PFSK-1 (cell line): ENCODE measurements around the gene DUSP28.

ENCODE experiments used
- FOXP2 ChIP-seq: optimal IDR thresholded peaks from 2 replicates; pipeline ENCODE3; 2011; ENCODE audit warnings: borderline replicate concordance, control low read depth, inconsistent platforms; ENCODE audit not compliant: insufficient read depth; ENCODE audit errors: extremely low read length, extremely low read depth
- POLR2AphosphoS5 ChIP-seq: IDR thresholded peaks from 2 replicates; pipeline ENCODE4 v1.6.1; 2012; ENCODE audit warnings: low read depth, mild to moderate bottlenecking, control low read depth, low read length, moderate library complexity
- TAF1 ChIP-seq: IDR thresholded peaks from 2 replicates; pipeline ENCODE4 v1.6.1; 2012; ENCODE audit warnings: low read length, control low read depth, borderline replicate concordance; ENCODE audit not compliant: insufficient read depth
- TF ChIP-seq, protein P1 (sequence below), 2 experiments: IDR thresholded peaks; 2 replicates each; pipeline versions ENCODE4 v1.6.1 to v1.8.0; 2011 to 2012; ENCODE audit warnings: low read depth in 2 of 2, low read length in 2 of 2, control low read depth in 1 of 2, inconsistent platforms in 1 of 2, mild to moderate bottlenecking in 1 of 2, moderate library complexity in 1 of 2; ENCODE audit not compliant: insufficient read depth in 1 of 2

DNA sequence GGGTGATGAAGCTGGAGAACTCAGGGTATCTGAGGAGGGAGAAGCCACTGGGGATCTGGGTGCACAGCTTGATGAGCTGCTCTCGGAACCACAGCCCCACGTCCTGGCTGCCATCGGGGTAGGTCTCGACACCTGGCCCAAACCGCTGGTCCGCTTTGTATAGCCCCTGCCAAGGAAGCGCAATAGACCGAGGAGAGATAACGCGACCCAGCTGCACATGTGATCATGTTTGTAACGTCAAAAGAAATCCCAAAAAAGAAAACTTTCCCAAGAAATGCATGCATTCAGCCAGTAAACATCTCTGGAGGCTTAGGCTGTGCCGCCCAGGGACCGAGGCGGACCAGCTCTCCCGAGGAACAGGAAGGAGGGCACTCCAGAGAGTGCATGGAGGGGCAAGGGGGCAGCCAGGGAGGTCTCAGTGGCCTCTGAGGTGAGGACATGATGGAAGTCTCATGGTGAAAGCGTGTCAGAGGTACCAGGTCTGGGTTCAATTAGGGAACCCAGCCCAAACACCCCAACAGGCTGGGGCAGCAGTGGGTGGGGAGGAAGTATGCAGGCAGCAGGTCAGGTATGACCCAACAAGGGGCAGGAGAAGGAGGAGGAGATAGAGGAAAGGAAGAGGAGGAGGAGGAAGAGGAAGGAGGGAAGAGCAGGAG is 30.7 kb upstream of the DUSP28 start:
- no peak for TF ChIP-seq FOXP2
- no peak for TF ChIP-seq TAF1
- TF ChIP-seq, protein P1, sequence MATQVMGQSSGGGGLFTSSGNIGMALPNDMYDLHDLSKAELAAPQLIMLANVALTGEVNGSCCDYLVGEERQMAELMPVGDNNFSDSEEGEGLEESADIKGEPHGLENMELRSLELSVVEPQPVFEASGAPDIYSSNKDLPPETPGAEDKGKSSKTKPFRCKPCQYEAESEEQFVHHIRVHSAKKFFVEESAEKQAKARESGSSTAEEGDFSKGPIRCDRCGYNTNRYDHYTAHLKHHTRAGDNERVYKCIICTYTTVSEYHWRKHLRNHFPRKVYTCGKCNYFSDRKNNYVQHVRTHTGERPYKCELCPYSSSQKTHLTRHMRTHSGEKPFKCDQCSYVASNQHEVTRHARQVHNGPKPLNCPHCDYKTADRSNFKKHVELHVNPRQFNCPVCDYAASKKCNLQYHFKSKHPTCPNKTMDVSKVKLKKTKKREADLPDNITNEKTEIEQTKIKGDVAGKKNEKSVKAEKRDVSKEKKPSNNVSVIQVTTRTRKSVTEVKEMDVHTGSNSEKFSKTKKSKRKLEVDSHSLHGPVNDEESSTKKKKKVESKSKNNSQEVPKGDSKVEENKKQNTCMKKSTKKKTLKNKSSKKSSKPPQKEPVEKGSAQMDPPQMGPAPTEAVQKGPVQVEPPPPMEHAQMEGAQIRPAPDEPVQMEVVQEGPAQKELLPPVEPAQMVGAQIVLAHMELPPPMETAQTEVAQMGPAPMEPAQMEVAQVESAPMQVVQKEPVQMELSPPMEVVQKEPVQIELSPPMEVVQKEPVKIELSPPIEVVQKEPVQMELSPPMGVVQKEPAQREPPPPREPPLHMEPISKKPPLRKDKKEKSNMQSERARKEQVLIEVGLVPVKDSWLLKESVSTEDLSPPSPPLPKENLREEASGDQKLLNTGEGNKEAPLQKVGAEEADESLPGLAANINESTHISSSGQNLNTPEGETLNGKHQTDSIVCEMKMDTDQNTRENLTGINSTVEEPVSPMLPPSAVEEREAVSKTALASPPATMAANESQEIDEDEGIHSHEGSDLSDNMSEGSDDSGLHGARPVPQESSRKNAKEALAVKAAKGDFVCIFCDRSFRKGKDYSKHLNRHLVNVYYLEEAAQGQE (IDR thresholded peaks at IDR 0.05; ENCODE audit: insufficient read depth in 1 of 2, low read depth in 2 of 2, low read length in 2 of 2), result no peak
- TF ChIP-seq POLR2AphosphoS5, result no peak
